SK-N-SH treated with all-trans-retinoic acid at 6 μM for 48 hours (cell line): ENCODE results near the gene SH3BP4.

Experiments
- BACH2 ChIP-seq: fragments of 250-450 bp; sonication (Bioruptor Pico); IDR thresholded peaks from 2 replicates; pipeline ENCODE4 v1.9.0; 2021; ENCODE audit warnings: mild to moderate bottlenecking, borderline replicate concordance
- ISL1 ChIP-seq: fragments of 250-450 bp; sonication (Bioruptor Pico); IDR thresholded peaks from 2 replicates; pipeline ENCODE4 v2.1.2; 2022; ENCODE audit warnings: mild to moderate bottlenecking, moderate library complexity
- SNAI2 ChIP-seq: fragments of 250-450 bp; sonication (Bioruptor Pico); IDR thresholded peaks from 2 replicates; pipeline ENCODE4 v1.5.0; 2020; ENCODE audit warnings: mild to moderate bottlenecking, moderate library complexity
- TCF4 ChIP-seq: fragments of 250-450 bp; sonication (Bioruptor Pico); IDR thresholded peaks from 2 replicates; pipeline ENCODE4 v1.8.0; 2021; ENCODE audit warnings: mild to moderate bottlenecking, moderate library complexity, borderline replicate concordance
- ZC3H10 ChIP-seq: fragments of 250-450 bp; sonication (Bioruptor Pico); IDR thresholded peaks from 2 replicates; pipeline ENCODE4 v1.5.1; 2021; ENCODE audit warnings: mild to moderate bottlenecking, moderate library complexity
- ZFP3 ChIP-seq: fragments of 250-450 bp; sonication (Bioruptor Pico); IDR thresholded peaks from 2 replicates; pipeline ENCODE4 v1.5.0; 2020; ENCODE audit warnings: mild to moderate bottlenecking, moderate library complexity
- TF ChIP-seq, protein P1 (sequence below): fragments of 250-450 bp; sonication (Bioruptor Pico); IDR thresholded peaks from 2 replicates; pipeline ENCODE4 v1.5.1; 2020; ENCODE audit warnings: low read depth, mild to moderate bottlenecking, moderate library complexity
- TF ChIP-seq, protein P2 (sequence below): fragments of 250-450 bp; sonication (Bioruptor Pico); IDR thresholded peaks from 2 replicates; pipeline ENCODE4 v1.8.0; 2020; ENCODE audit warnings: mild to moderate bottlenecking, moderate library complexity, borderline replicate concordance
- TF ChIP-seq, protein P3 (sequence below): fragments of 250-450 bp; sonication (Bioruptor Pico); IDR thresholded peaks from 2 replicates; pipeline ENCODE4 v1.8.0; 2021; ENCODE audit warnings: low read depth, mild to moderate bottlenecking, moderate library complexity, borderline replicate concordance

DNA sequence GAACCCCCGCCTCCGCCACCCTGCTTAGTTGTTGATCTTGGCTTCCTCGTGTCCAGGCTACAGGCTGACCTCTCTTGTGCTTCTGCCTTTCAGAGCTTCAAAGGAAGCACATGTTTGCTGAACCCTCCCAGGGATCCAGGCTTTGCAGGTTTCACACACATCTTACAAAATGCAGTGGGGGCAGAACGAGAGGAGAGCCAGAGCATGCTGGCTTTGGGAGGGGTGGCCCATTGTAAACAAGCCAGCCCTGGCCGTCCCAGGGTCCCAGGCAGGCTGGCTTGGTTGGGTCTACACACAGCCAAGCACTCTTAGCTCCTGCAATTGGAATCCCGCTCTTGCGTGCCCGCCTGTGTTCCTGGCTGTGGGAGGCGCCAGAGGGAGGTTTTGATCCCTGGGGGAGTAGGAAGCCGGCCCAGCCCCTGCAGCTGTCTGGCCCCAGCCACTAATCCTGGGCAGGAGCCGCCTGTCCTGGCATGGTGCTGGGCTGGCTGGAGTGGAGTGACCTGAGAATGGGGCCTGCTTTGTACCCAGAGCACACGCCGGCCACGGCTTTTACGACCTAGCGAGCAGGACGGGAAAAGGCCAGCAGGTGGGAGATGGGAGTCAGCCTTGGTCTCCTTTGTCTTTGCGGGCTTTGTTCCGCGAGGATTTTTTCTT, 53.9 kb downstream of the SH3BP4 start:
- TF ChIP-seq ZC3H10 (CRISPR knock-in tag) = no peak
- TF ChIP-seq, protein P1, sequence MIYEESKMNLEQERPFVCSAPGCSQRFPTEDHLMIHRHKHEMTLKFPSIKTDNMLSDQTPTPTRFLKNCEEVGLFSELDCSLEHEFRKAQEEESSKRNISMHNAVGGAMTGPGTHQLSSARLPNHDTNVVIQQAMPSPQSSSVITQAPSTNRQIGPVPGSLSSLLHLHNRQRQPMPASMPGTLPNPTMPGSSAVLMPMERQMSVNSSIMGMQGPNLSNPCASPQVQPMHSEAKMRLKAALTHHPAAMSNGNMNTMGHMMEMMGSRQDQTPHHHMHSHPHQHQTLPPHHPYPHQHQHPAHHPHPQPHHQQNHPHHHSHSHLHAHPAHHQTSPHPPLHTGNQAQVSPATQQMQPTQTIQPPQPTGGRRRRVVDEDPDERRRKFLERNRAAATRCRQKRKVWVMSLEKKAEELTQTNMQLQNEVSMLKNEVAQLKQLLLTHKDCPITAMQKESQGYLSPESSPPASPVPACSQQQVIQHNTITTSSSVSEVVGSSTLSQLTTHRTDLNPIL (CRISPR knock-in tag) = no peak
- no peak for TF ChIP-seq ZFP3 (CRISPR knock-in tag)
- no peak for TF ChIP-seq BACH2 (CRISPR knock-in tag)
- no peak for TF ChIP-seq ISL1 (CRISPR knock-in tag)
- TF ChIP-seq SNAI2 (CRISPR knock-in tag) = no peak
- TF ChIP-seq, protein P2, sequence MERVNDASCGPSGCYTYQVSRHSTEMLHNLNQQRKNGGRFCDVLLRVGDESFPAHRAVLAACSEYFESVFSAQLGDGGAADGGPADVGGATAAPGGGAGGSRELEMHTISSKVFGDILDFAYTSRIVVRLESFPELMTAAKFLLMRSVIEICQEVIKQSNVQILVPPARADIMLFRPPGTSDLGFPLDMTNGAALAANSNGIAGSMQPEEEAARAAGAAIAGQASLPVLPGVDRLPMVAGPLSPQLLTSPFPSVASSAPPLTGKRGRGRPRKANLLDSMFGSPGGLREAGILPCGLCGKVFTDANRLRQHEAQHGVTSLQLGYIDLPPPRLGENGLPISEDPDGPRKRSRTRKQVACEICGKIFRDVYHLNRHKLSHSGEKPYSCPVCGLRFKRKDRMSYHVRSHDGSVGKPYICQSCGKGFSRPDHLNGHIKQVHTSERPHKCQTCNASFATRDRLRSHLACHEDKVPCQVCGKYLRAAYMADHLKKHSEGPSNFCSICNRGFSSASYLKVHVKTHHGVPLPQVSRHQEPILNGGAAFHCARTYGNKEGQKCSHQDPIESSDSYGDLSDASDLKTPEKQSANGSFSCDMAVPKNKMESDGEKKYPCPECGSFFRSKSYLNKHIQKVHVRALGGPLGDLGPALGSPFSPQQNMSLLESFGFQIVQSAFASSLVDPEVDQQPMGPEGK (CRISPR knock-in tag) = no peak
- no peak for TF ChIP-seq TCF4 (CRISPR knock-in tag)
- TF ChIP-seq, protein P3, sequence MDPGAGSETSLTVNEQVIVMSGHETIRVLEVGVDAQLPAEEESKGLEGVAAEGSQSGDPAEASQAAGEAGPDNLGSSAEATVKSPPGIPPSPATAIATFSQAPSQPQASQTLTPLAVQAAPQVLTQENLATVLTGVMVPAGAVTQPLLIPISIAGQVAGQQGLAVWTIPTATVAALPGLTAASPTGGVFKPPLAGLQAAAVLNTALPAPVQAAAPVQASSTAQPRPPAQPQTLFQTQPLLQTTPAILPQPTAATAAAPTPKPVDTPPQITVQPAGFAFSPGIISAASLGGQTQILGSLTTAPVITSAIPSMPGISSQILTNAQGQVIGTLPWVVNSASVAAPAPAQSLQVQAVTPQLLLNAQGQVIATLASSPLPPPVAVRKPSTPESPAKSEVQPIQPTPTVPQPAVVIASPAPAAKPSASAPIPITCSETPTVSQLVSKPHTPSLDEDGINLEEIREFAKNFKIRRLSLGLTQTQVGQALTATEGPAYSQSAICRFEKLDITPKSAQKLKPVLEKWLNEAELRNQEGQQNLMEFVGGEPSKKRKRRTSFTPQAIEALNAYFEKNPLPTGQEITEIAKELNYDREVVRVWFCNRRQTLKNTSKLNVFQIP = no peak
